Loucy (cell line): ENCODE data around the gene SCMH1.
"Not testable (repeated sequence)": the region's sequence is repeated elsewhere in the genome, so short reads cannot be mapped to it uniquely, and the experiment has no call there.

Experiments used
- H2AFZ ChIP-seq: fragments of 200-600 bp; sonication (generic); 2 replicates; pipeline ENCODE4 v1.6.0; 2016; ENCODE audit warnings: antibody characterized with exemption, mild to moderate bottlenecking, low read length, moderate library complexity
- H3F3A ChIP-seq: fragments of 200-600 bp; 2 replicates; pipeline ENCODE4 v1.6.0; 2016; ENCODE audit warnings: antibody characterized with exemption, low read depth, mild to moderate bottlenecking
- H3K27me3 ChIP-seq: fragments of 200-600 bp; sonication (generic); 2 replicates; pipeline ENCODE4 v1.6.1; 2014; ENCODE audit warnings: low read length, mild to moderate bottlenecking; ENCODE audit not compliant: insufficient read depth, poor library complexity, severe bottlenecking
- H3K36me3 ChIP-seq: fragments of 200-600 bp; sonication (generic); 2 replicates; pipeline ENCODE4 v1.6.1; 2016; ENCODE audit warnings: low read length; ENCODE audit not compliant: insufficient read depth
- H3K4me1 ChIP-seq: fragments of 200-600 bp; sonication (generic); 2 replicates; pipeline ENCODE4 v1.5.1; 2014; ENCODE audit warnings: low read length, mild to moderate bottlenecking; ENCODE audit not compliant: insufficient read depth, poor library complexity, severe bottlenecking
- H3K4me2 ChIP-seq: fragments of 200-600 bp; sonication (generic); 2 replicates; pipeline ENCODE4 v1.6.0; 2014; ENCODE audit warnings: antibody characterized with exemption, low read length, low read depth, mild to moderate bottlenecking; ENCODE audit not compliant: poor library complexity, severe bottlenecking
- H3K4me3 ChIP-seq: fragments of 200-600 bp; sonication (generic); 2 replicates; pipeline ENCODE4 v1.5.1; 2014; ENCODE audit warnings: low read length, mild to moderate bottlenecking, mixed read lengths; ENCODE audit not compliant: poor library complexity, severe bottlenecking
- H3K79me2 ChIP-seq: fragments of 200-600 bp; sonication (generic); 2 replicates; pipeline ENCODE4 v1.6.1; 2014; ENCODE audit warnings: low read length; ENCODE audit not compliant: insufficient read depth
- H3K9ac ChIP-seq: fragments of 200-600 bp; sonication (generic); 2 replicates; pipeline ENCODE4 v1.6.0; 2014; ENCODE audit warnings: mild to moderate bottlenecking, low read depth, low read length, moderate library complexity; ENCODE audit not compliant: poor library complexity, severe bottlenecking
- H3K9me2 ChIP-seq: fragments of 200-600 bp; sonication (generic); replicated peaks from 2 replicates; pipeline ENCODE4 v1.6.1; 2016; ENCODE audit warnings: low read depth, low read length, mixed read lengths
- H3K9me3 ChIP-seq: fragments of 200-600 bp; sonication (generic); 2 replicates; pipeline ENCODE4 v1.6.1; 2014; ENCODE audit warnings: mild to moderate bottlenecking, antibody characterized with exemption, low read length, low read depth; ENCODE audit not compliant: insufficient read depth
- H4K20me1 ChIP-seq: fragments of 200-600 bp; sonication (generic); 2 replicates; pipeline ENCODE4 v1.6.0; 2014; ENCODE audit warnings: antibody characterized with exemption, low read length, mild to moderate bottlenecking; ENCODE audit not compliant: insufficient read depth, poor library complexity, severe bottlenecking
- EZH2phosphoT487 ChIP-seq: fragments of 200-600 bp; IDR thresholded peaks from 2 replicates; pipeline ENCODE4 v1.6.1; 2018; ENCODE audit warnings: antibody characterized with exemption, mild to moderate bottlenecking, moderate library complexity, borderline replicate concordance
- TF ChIP-seq, protein P1 (sequence below): fragments of 200-600 bp; sonication (generic); conservative IDR thresholded peaks from 2 replicates; pipeline ENCODE4 v1.5.1; 2014; ENCODE audit warnings: mild to moderate bottlenecking, antibody characterized with exemption, low read length

The SCMH1 gene

GRCh38 chr1:41261926-41262618 is 20.0 kb upstream of the SCMH1 start:
- H3K4me2 ChIP-seq = no peak overlapping the region
- no peaks in the 10 kb centered on the region for H3K27me3 ChIP-seq
- H3F3A ChIP-seq = no peaks in the 10 kb centered on the region
- H3K9ac ChIP-seq = no peak overlapping the region
- H3K36me3 ChIP-seq = no peaks in the 10 kb centered on the region
- no peaks in the 10 kb centered on the region for H4K20me1 ChIP-seq
- H3K9me2 ChIP-seq = no peaks in the 10 kb centered on the region
- H3K9me3 ChIP-seq = no peaks in the 10 kb centered on the region
- no peaks in the 10 kb centered on the region for H3K4me1 ChIP-seq
- H3K79me2 ChIP-seq = no peaks in the 10 kb centered on the region
- no peak overlapping the region for H3K4me3 ChIP-seq
- H2AFZ ChIP-seq = no peak overlapping the region
- TF ChIP-seq, protein P1, sequence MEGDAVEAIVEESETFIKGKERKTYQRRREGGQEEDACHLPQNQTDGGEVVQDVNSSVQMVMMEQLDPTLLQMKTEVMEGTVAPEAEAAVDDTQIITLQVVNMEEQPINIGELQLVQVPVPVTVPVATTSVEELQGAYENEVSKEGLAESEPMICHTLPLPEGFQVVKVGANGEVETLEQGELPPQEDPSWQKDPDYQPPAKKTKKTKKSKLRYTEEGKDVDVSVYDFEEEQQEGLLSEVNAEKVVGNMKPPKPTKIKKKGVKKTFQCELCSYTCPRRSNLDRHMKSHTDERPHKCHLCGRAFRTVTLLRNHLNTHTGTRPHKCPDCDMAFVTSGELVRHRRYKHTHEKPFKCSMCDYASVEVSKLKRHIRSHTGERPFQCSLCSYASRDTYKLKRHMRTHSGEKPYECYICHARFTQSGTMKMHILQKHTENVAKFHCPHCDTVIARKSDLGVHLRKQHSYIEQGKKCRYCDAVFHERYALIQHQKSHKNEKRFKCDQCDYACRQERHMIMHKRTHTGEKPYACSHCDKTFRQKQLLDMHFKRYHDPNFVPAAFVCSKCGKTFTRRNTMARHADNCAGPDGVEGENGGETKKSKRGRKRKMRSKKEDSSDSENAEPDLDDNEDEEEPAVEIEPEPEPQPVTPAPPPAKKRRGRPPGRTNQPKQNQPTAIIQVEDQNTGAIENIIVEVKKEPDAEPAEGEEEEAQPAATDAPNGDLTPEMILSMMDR = no peak
- TF ChIP-seq EZH2phosphoT487 = no peak

DNA sequence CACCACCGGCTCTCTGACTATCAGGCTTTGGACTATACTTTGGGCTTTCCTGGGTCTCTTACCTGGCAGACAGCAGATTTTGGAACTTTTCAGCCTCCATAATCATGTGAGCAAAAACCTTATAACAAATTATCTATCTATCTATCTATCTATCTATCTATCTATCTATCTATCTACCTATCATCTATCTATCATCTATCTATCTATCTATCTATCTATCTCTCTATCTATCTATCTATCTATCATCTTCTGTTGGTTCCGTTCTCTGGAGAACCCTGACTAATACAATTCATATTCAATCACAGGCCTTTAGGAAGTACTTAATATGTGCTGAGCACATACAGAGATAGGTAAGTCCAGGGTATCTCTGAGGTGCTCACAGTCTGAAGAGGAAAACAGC is 18.7 kb upstream of the SCMH1 start:
- Histone ChIP-seq H3K4me3 (no peak overlapping the region), H3F3A (no peaks in the 10 kb centered on the region), H3K9ac (no peak overlapping the region), H3K4me1 (no peaks in the 10 kb centered on the region), H3K4me2 (no peak overlapping the region), H3K36me3 (no peaks in the 10 kb centered on the region), H3K9me2 (no peaks in the 10 kb centered on the region), H3K79me2 (no peaks in the 10 kb centered on the region), H3K9me3 (no peaks in the 10 kb centered on the region), H4K20me1 (no peaks in the 10 kb centered on the region), H3K27me3 (no peaks in the 10 kb centered on the region), H2AFZ (no peak overlapping the region)
- TF ChIP-seq, protein P1 = no peak
- no peak for TF ChIP-seq EZH2phosphoT487

GRCh38 chr1:41259221-41259620 is 17.1 kb upstream of the SCMH1 start:
- TF ChIP-seq EZH2phosphoT487 = no peak
- Histone ChIP-seq H4K20me1 (no peaks in the 10 kb centered on the region), H3K4me1 (no peaks in the 10 kb centered on the region), H3F3A (no peaks in the 10 kb centered on the region), H3K9me2 (no peaks in the 10 kb centered on the region), H2AFZ (no peak overlapping the region), H3K79me2 (no peaks in the 10 kb centered on the region), H3K4me2 (no peak overlapping the region), H3K9ac (no peak overlapping the region), H3K36me3 (no peaks in the 10 kb centered on the region), H3K4me3 (no peak overlapping the region), H3K9me3 (peaks cover 3% of the 10 kb centered on the region; the same call in 1 of the 2 replicates), H3K27me3 (no peaks in the 10 kb centered on the region)

- no peaks in the 10 kb centered on the region for H3K36me3 ChIP-seq
- no peak overlapping the region for H3K4me3 ChIP-seq
- H3K9me2 ChIP-seq = no peaks in the 10 kb centered on the region
- H3F3A ChIP-seq = no peaks in the 10 kb centered on the region
- H3K79me2 ChIP-seq = no peaks in the 10 kb centered on the region
- H3K9ac ChIP-seq = no peak overlapping the region
- H3K27me3 ChIP-seq = no peaks in the 10 kb centered on the region
- H3K9me3 ChIP-seq = peaks cover 6% of the 10 kb centered on the region; the same call in 1 of the 2 replicates
- no peaks in the 10 kb centered on the region for H4K20me1 ChIP-seq
- H3K4me1 ChIP-seq = no peaks in the 10 kb centered on the region
- no peak overlapping the region for H2AFZ ChIP-seq
- no peak for TF ChIP-seq EZH2phosphoT487
- no peak overlapping the region for H3K4me2 ChIP-seq
These were observed 13.9 kb upstream of the SCMH1 start for GRCh38 chr1:41255978-41256377.

DNA sequence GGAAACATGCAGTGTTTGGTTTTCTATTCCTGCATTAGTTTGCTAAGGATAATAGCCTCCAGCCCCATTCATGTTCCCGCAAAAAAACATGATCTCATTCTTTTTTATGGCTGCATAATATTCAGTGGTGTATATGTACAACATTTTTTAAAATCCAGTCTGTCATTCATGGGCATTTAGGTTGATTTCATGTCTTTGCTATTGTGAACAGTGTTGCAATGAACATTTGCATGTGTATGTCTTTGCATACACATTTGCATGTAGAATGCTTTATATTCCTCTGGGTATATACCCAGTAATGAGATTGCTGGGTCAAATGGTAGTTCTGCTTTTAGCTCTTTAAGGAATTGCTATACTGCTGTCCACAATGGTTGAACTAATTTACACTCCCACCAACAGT is 9.0 kb upstream of the SCMH1 start:
- not testable (repeated sequence) for H3K4me1 ChIP-seq, H4K20me1 ChIP-seq, H3F3A ChIP-seq, H3K9me3 ChIP-seq, H3K79me2 ChIP-seq, H3K27me3 ChIP-seq, H3K9me2 ChIP-seq, H3K36me3 ChIP-seq, H3K4me3 ChIP-seq, H3K9ac ChIP-seq, H2AFZ ChIP-seq, H3K4me2 ChIP-seq
